GM19025 (cell line): ENCODE measurements around the gene MCRIP2.

Experiments
- ATAC-seq: cut with Tn5 transposase; IDR thresholded peaks from one replicate; pipeline ENCODE4 v1.9.1; 2021; ENCODE audit warnings: mild to moderate bottlenecking, low read depth, moderate library complexity; ENCODE audit not compliant: unreplicated experiment

MCRIP2 gene

GRCh38 chr16:616733-617586, 24.7 kb upstream of the MCRIP2 start:
- no peak for ATAC-seq

- no peak for ATAC-seq
Measured at GRCh38 chr16:617855-618254, 23.8 kb upstream of the MCRIP2 start.

GRCh38 chr16:619476-620100, 22.0 kb upstream of the MCRIP2 start:
- ATAC-seq: no peak

GRCh38 chr16:620700-621525, 20.7 kb upstream of the MCRIP2 start:
- no peak for ATAC-seq

- no peak for ATAC-seq
Measured at GRCh38 chr16:621526-622105, 20.0 kb upstream of the MCRIP2 start.

GRCh38 chr16:622920-623280, 18.7 kb upstream of the MCRIP2 start:
- no peak for ATAC-seq

GRCh38 chr16:624526-625070, 17.0 kb upstream of the MCRIP2 start:
- ATAC-seq: no peak

- no peak for ATAC-seq
Measured at GRCh38 chr16:625117-625976, 16.3 kb upstream of the MCRIP2 start.

- no peak for ATAC-seq
Measured at GRCh38 chr16:625977-626765, 15.5 kb upstream of the MCRIP2 start.

GRCh38 chr16:626787-627453, 14.7 kb upstream of the MCRIP2 start:
- no peak for ATAC-seq

GRCh38 chr16:627454-628239, 14.0 kb upstream of the MCRIP2 start:
- no peak for ATAC-seq

- ATAC-seq: no peak
Measured at GRCh38 chr16:628321-629061, 13.1 kb upstream of the MCRIP2 start.

GRCh38 chr16:629185-629832, 12.3 kb upstream of the MCRIP2 start:
- no peak for ATAC-seq

GRCh38 chr16:629833-630248, 11.8 kb upstream of the MCRIP2 start:
- ATAC-seq: no peak

GRCh38 chr16:630249-630814, 11.3 kb upstream of the MCRIP2 start:
- no peak for ATAC-seq

GRCh38 chr16:630815-631405, 10.7 kb upstream of the MCRIP2 start, which contains the start of gene WFIKKN1:
Gene WFIKKN1, plus strand, starts transcription at chr16:630985. Its CDS starts 269 bp downstream, at chr16:631254.
- no peak for ATAC-seq
